HepG2 (cell line): ENCODE measurements around the gene SPACA4. TPM values are rescaled to one million over a fixed set of nuclear protein-coding genes. Genes with fewer than 3 reads are reported as not detected.

Experiments
- ARID2 ChIP-seq: sonication (generic); formaldehyde crosslinking; IDR thresholded peaks from 2 replicates; pipeline ENCODE4 v1.8.1; 2022; ENCODE audit warnings: mild to moderate bottlenecking, missing genetic modification reagents, borderline replicate concordance
- GMEB1 ChIP-seq: sonication (generic); formaldehyde crosslinking; IDR thresholded peaks from 2 replicates; pipeline ENCODE4 v1.5.1; 2020; ENCODE audit warnings: missing genetic modification reagents, mild to moderate bottlenecking, borderline replicate concordance
- HIVEP1 ChIP-seq: sonication (generic); formaldehyde crosslinking; IDR thresholded peaks from 2 replicates; pipeline ENCODE4 v1.4.0; 2020; ENCODE audit warnings: mild to moderate bottlenecking, missing genetic modification reagents
- KDM2A ChIP-seq: sonication (generic); formaldehyde crosslinking; IDR thresholded peaks from 2 replicates; pipeline ENCODE4 v1.4.0; 2020; ENCODE audit warnings: low read depth, missing genetic modification reagents, borderline replicate concordance
- KDM3A ChIP-seq: IDR thresholded peaks from 2 replicates; pipeline ENCODE4 v1.6.1; 2018; ENCODE audit warnings: low read depth, missing compliant biosample characterization
- KDM6A ChIP-seq: IDR thresholded peaks from 2 replicates; pipeline ENCODE4 v1.6.1; 2016; ENCODE audit warnings: low read depth
- NFE2L1 ChIP-seq: sonication (generic); formaldehyde crosslinking; IDR thresholded peaks from 2 replicates; pipeline ENCODE4 v1.4.0; 2020; ENCODE audit warnings: missing genetic modification reagents, mild to moderate bottlenecking, borderline replicate concordance
- NFRKB ChIP-seq: fragments of 450-650 bp; IDR thresholded peaks from 2 replicates; pipeline ENCODE4 v1.6.1; 2017
- POLR2G ChIP-seq: fragments of 200-400 bp; formaldehyde crosslinking; IDR thresholded peaks from 2 replicates; pipeline ENCODE4 v1.6.1; 2018; ENCODE audit warnings: mild to moderate bottlenecking, low read depth, low read length, moderate library complexity
- SYNCRIP ChIP-seq: fragments of 200-400 bp; formaldehyde crosslinking; IDR thresholded peaks from 2 replicates; pipeline ENCODE4 v1.6.1; 2018; ENCODE audit warnings: mild to moderate bottlenecking, low read depth, low read length; ENCODE audit not compliant: insufficient read depth
- TIGD3 ChIP-seq: sonication (generic); formaldehyde crosslinking; IDR thresholded peaks from 2 replicates; pipeline ENCODE4 v1.5.1; 2020; ENCODE audit warnings: mild to moderate bottlenecking, missing genetic modification reagents, borderline replicate concordance
- ZBTB42 ChIP-seq: sonication (generic); formaldehyde crosslinking; IDR thresholded peaks from 2 replicates; pipeline ENCODE4 v1.5.0; 2020; ENCODE audit warnings: mild to moderate bottlenecking, missing genetic modification reagents
- ZNF30 ChIP-seq: sonication (generic); formaldehyde crosslinking; IDR thresholded peaks from 2 replicates; pipeline ENCODE4 v1.5.0; 2020; ENCODE audit warnings: mild to moderate bottlenecking, missing genetic modification reagents
- ZNF432 ChIP-seq: sonication (generic); formaldehyde crosslinking; IDR thresholded peaks from 2 replicates; pipeline ENCODE4 v1.5.0; 2020; ENCODE audit warnings: missing genetic modification reagents, mild to moderate bottlenecking, borderline replicate concordance
- ZNF574 ChIP-seq: sonication (generic); formaldehyde crosslinking; IDR thresholded peaks from 2 replicates; pipeline ENCODE4 v1.4.0; 2020; ENCODE audit warnings: missing genetic modification reagents
- ZNF597 ChIP-seq: sonication (generic); formaldehyde crosslinking; IDR thresholded peaks from 2 replicates; pipeline ENCODE4 v1.5.0; 2020; ENCODE audit warnings: missing genetic modification reagents
- ZNF615 ChIP-seq: sonication (generic); formaldehyde crosslinking; IDR thresholded peaks from 2 replicates; pipeline ENCODE4 v1.5.0; 2020; ENCODE audit warnings: mild to moderate bottlenecking, missing genetic modification reagents, borderline replicate concordance
- ZNF670 ChIP-seq: sonication (generic); formaldehyde crosslinking; IDR thresholded peaks from 2 replicates; pipeline ENCODE4 v1.8.0; 2022; ENCODE audit warnings: mild to moderate bottlenecking, missing genetic modification reagents, borderline replicate concordance
- ZNF7 ChIP-seq: IDR thresholded peaks from 2 replicates; pipeline ENCODE4 v1.6.1; 2016; ENCODE audit warnings: missing biosample characterization, missing genetic modification reagents
- ZNF747 ChIP-seq: sonication (generic); formaldehyde crosslinking; IDR thresholded peaks from 2 replicates; pipeline ENCODE4 v1.8.1; 2023; ENCODE audit warnings: missing genetic modification reagents, mild to moderate bottlenecking, borderline replicate concordance
- ZNF775 ChIP-seq: sonication (generic); formaldehyde crosslinking; IDR thresholded peaks from 2 replicates; pipeline ENCODE4 v1.4.0; 2020; ENCODE audit warnings: missing genetic modification reagents, mild to moderate bottlenecking, moderate library complexity, borderline replicate concordance
- polyA plus RNA-seq, 8 experiments: library from polyadenylated mRNA; depleted of rRNA in 3 of 8; stranded (reverse) in 7 of 8; unstranded in 1 of 8; fragments of >200 nt; fragmentation: Illumina TruSeq in 4 of 8; extraction: Trizol in 4 of 8; gene quantifications; 2 replicates each; pipeline versions ENCODE4 v1.2.1 to v1.2.3, GENCODE V29; 2011 to 2016; ENCODE audit warnings: low read depth in 4 of 8, missing spikeins in 1 of 8, mixed read lengths in 1 of 8; ENCODE audit not compliant: insufficient read depth in 1 of 8
- total RNA-seq, 5 experiments: library from RNA; depleted of rRNA; stranded (reverse); fragments of >200 nt; fragmentation: Illumina TruSeq; extraction: Trizol; gene quantifications; 2 replicates each; pipeline ENCODE4 v1.2.3, GENCODE V29; 2016; ENCODE audit warnings: low read depth in 1 of 5

SPACA4 gene
- total and polyA plus RNA-seq, 2 of the 13 experiments (the other 11 are each of a cell fraction or from before 2014, with no cell fraction given) = not detected

- TF ChIP-seq ZNF574 (CRISPR knock-in tag) (peak; percentile 57), ZNF747 (CRISPR knock-in tag) (no peak), NFE2L1 (CRISPR knock-in tag) (peak; percentile 47; the same call in 1 of the 2 replicates), ARID2 (CRISPR knock-in tag) (no peak), POLR2G (no peak), KDM2A (CRISPR knock-in tag) (no peak), NFRKB (no peak), ZNF775 (CRISPR knock-in tag) (no peak), ZNF670 (CRISPR knock-in tag) (no peak), TIGD3 (CRISPR knock-in tag) (no peak), KDM3A (no peak), ZNF597 (CRISPR knock-in tag) (no peak), ZBTB42 (CRISPR knock-in tag) (no peak), SYNCRIP (no peak), HIVEP1 (CRISPR knock-in tag) (no peak), KDM6A (0 out of 2 replicates have a peak, but pooled peaks have one; percentile 38), ZNF615 (no peak), ZNF7 (CRISPR knock-in tag) (no peak), ZNF432 (CRISPR knock-in tag) (no peak), ZNF30 (CRISPR knock-in tag) (0 out of 2 replicates have a peak, but pooled peaks have one; percentile 49), GMEB1 (CRISPR knock-in tag) (no peak; the same call in 1 of the 2 replicates)
Observed at GRCh38 chr19:48627201-48627864, 20.8 kb downstream of the SPACA4 start (continued).
